ENCODE data around the gene DNAI4.
"Not testable (repeated sequence)": the region's sequence is repeated elsewhere in the genome, so short reads cannot be mapped to it uniquely, and the experiment has no call there.

Gene DNAI4

GRCh38 chr1:66929146-66929688 lies 4.6 kb upstream of the DNAI4 start:
- DNase-seq, result no peak

GRCh38 chr1:66927528-66927927 lies 2.9 kb upstream of the DNAI4 start:
- DNase-seq, result no peak

- DNase-seq, result no peak
Observed at GRCh38 chr1:66925944-66926343, 1.3 kb upstream of the DNAI4 start.

- DNase-seq, result no peak
Observed at GRCh38 chr1:66925558-66925910, 878 bp upstream of the DNAI4 start.

- DNase-seq, result no peak
Observed at GRCh38 chr1:66920543-66920942, 4.1 kb downstream of the DNAI4 start.

- DNase-seq, result no peak
Observed at GRCh38 chr1:66919828-66920227, 4.8 kb downstream of the DNAI4 start.

- no peak for DNase-seq
Observed at GRCh38 chr1:66919063-66919462, 5.6 kb downstream of the DNAI4 start.

GRCh38 chr1:66917476-66917875 lies 7.2 kb downstream of the DNAI4 start:
- DNase-seq, result no peak

GRCh38 chr1:66916320-66916719 lies 8.3 kb downstream of the DNAI4 start:
- no peak for DNase-seq

GRCh38 chr1:66915203-66915602 lies 9.5 kb downstream of the DNAI4 start:
- DNase-seq, result not testable (repeated sequence)

- no peak for DNase-seq
Observed at GRCh38 chr1:66893712-66894111, 30.9 kb downstream of the DNAI4 start.

GRCh38 chr1:66890621-66891020 lies 34.0 kb downstream of the DNAI4 start:
- DNase-seq, result no peak

- no peak for DNase-seq
Observed at GRCh38 chr1:66889030-66889429, 35.6 kb downstream of the DNAI4 start.

- DNase-seq, result no peak
Observed at GRCh38 chr1:66876664-66877063, 48.0 kb downstream of the DNAI4 start.

GRCh38 chr1:66873111-66873510 lies 51.5 kb downstream of the DNAI4 start:
- no peak for DNase-seq

GRCh38 chr1:66872024-66872423 lies 52.6 kb downstream of the DNAI4 start:
- not testable (repeated sequence) for DNase-seq

- no peak for DNase-seq
Observed at GRCh38 chr1:66867501-66867900, 57.2 kb downstream of the DNAI4 start.

GRCh38 chr1:66860529-66860928 lies 64.1 kb downstream of the DNAI4 start:
- DNase-seq, result no peak

GRCh38 chr1:66853379-66853778 lies 71.3 kb downstream of the DNAI4 start:
- no peak for DNase-seq

- no peak for DNase-seq
Observed at GRCh38 chr1:66852870-66853269, 71.8 kb downstream of the DNAI4 start.

- DNase-seq, result no peak
Observed at GRCh38 chr1:66850989-66851388, 73.7 kb downstream of the DNAI4 start.

- no peak for DNase-seq
Observed at GRCh38 chr1:66848193-66848592, 76.5 kb downstream of the DNAI4 start.

GRCh38 chr1:66840929-66841328 lies 83.7 kb downstream of the DNAI4 start:
- no peak for DNase-seq

- DNase-seq, result no peak
Observed at GRCh38 chr1:66834926-66835325, 89.7 kb downstream of the DNAI4 start.

- DNase-seq, result no peak
Observed at GRCh38 chr1:66833112-66833511, 91.5 kb downstream of the DNAI4 start.
